HFF-Myc (cell line): ENCODE measurements around the gene TMEM167B.

ENCODE experiments used
- DNase-seq: peaks from one replicate; pipeline ENCODE4 v3.0.0-alpha.2; 2011; ENCODE audit warnings: low read depth; ENCODE audit errors: extremely low read depth
- H3K4me3 ChIP-seq: replicated peaks from 2 replicates; pipeline ENCODE4 v1.5.1; 2011; ENCODE audit warnings: low read depth, mild to moderate bottlenecking, control low read depth, low read length
- TF ChIP-seq, protein P1 (sequence below): IDR thresholded peaks from 2 replicates; pipeline ENCODE4 v1.5.1; 2012; ENCODE audit warnings: mild to moderate bottlenecking, low read depth, low read length, control low read depth; ENCODE audit errors: missing control alignments

TMEM167B gene

GRCh38 chr1:109065137-109065536, 25.4 kb upstream of the TMEM167B start:
- TF ChIP-seq, protein P1, sequence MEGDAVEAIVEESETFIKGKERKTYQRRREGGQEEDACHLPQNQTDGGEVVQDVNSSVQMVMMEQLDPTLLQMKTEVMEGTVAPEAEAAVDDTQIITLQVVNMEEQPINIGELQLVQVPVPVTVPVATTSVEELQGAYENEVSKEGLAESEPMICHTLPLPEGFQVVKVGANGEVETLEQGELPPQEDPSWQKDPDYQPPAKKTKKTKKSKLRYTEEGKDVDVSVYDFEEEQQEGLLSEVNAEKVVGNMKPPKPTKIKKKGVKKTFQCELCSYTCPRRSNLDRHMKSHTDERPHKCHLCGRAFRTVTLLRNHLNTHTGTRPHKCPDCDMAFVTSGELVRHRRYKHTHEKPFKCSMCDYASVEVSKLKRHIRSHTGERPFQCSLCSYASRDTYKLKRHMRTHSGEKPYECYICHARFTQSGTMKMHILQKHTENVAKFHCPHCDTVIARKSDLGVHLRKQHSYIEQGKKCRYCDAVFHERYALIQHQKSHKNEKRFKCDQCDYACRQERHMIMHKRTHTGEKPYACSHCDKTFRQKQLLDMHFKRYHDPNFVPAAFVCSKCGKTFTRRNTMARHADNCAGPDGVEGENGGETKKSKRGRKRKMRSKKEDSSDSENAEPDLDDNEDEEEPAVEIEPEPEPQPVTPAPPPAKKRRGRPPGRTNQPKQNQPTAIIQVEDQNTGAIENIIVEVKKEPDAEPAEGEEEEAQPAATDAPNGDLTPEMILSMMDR, result no peak
- H3K4me3 ChIP-seq, result no peak overlapping the region
- no peak for DNase-seq

GRCh38 chr1:109067883-109068282, 22.7 kb upstream of the TMEM167B start:
- no peak overlapping the region for H3K4me3 ChIP-seq
- TF ChIP-seq, protein P1, result no peak
- no peak for DNase-seq

GRCh38 chr1:109069294-109069693, 21.3 kb upstream of the TMEM167B start:
- TF ChIP-seq, protein P1, result no peak
- no peak overlapping the region for H3K4me3 ChIP-seq
- no peak for DNase-seq

GRCh38 chr1:109075531-109076490, 14.8 kb upstream of the TMEM167B start, which contains the start of gene TAF13:
TSS of gene TAF13 (minus strand) at chr1:109076003. CDS start at chr1:109075947, 56 bp downstream.
- peak; percentile 71 for DNase-seq
- TF ChIP-seq, protein P1, result peak; percentile 11

DNA sequence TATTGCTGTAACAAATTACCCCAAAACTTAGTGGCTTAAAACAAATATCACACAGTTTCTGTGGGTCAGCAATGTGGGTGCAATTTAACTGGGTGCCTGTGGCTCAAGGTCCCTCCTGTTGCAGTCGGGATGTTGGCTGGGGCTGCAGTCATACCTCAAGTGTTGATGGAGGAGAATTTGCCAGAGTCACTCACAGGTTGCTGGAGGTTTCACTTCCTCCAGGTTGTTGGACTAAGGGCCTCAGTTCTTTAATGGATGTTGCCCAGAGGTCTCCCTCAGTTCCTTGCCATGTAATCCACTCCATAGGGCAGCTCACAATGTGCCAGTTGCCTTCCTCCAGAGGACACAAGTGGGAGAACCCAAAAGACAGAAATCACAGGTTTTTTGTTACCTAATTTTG, 12.2 kb upstream of the TMEM167B start:
- TF ChIP-seq, protein P1, result no peak
- no peak overlapping the region for H3K4me3 ChIP-seq
- no peak for DNase-seq

More at GRCh38 chr1:109075531-109076490, 14.8 kb upstream of the TMEM167B start, which contains the start of gene TAF13:
- peak within 1 kb of the TSS; percentile 78 for H3K4me3 ChIP-seq

DNA sequence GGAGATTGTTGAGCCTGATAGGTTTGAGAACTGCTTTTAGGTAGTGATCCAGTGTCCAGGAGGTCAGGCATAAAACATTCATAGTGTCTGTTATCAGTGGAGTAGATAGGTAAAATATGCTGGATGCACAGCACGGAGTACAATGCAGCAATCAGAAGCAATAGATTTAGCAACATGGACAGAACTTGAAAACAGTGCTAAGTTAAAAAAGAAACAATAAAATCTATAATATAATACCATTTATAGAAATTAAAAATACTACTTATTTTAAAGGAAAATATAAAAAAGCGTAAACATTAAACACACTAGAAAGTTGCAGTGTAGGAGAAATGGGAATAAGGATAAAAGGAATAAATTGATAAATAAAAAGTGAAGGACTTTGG, 11.3 kb upstream of the TMEM167B start:
- no peak for DNase-seq
- TF ChIP-seq, protein P1, result no peak

More for the DNA sequence above, 11.3 kb upstream of the TMEM167B start:
- H3K4me3 ChIP-seq, result no peak overlapping the region
